Adrenal gland (tissue), 12 donors: ENCODE results near the gene NCDN. TPM values are rescaled to one million over a fixed set of nuclear protein-coding genes. Genes with fewer than 3 reads are reported as not detected.
A peak's percentile ranks its signal among the peaks of the same experiment; 100 is the strongest.

Source experiments
- DNase-seq, 7 donors: peaks; one replicate each; pipeline ENCODE4 v3.0.0-alpha.2; 2019 to 2020
- H3K27ac ChIP-seq, 5 donors: fragments of 200-600 bp; sonication (generic) in 4 of 5; 1 replicate in 3 of 5; 2 replicates in 2 of 5; pipeline versions ENCODE4 v1.5.1 to v1.8.0; 2016 to 2020; ENCODE audit warnings: mild to moderate bottlenecking in 1 of 5
- H3K27me3 ChIP-seq: fragments of 200-600 bp; 2 replicates; pipeline ENCODE4 v1.8.0; 2021
- H3K36me3 ChIP-seq, 2 donors: fragments of 200-600 bp; replicated peaks in 1 of 2; 1 replicate in 1 of 2; 2 replicates in 1 of 2; pipeline versions ENCODE4 v1.5.1 to v1.8.0; 2018 to 2022
- H3K4me1 ChIP-seq, 2 donors: fragments of 200-600 bp; replicated peaks in 1 of 2; 1 replicate in 1 of 2; 2 replicates in 1 of 2; pipeline versions ENCODE4 v1.5.1 to v1.8.0; 2018 to 2021
- H3K4me3 ChIP-seq, 4 donors: fragments of 200-600 bp; sonication (generic) in 3 of 4; one replicate each; pipeline ENCODE4 v1.5.1; 2016 to 2018
- H3K9me3 ChIP-seq, 3 donors: fragments of 200-600 bp; sonication (generic) in 1 of 3; replicated peaks in 1 of 3; 1 replicate in 2 of 3; 2 replicates in 1 of 3; pipeline versions ENCODE4 v1.5.1 to v1.8.0; 2016 to 2021
- POLR2A ChIP-seq, 2 donors: fragments of 450-650 bp; IDR thresholded peaks; one replicate each; pipeline ENCODE4 v1.6.1; 2017; ENCODE audit warnings: antibody characterized with exemption in 2 of 2, mild to moderate bottlenecking in 2 of 2, moderate library complexity in 1 of 2
- WGBS, 4 donors: extraction: QIAGEN DNeasy Blood & Tissue Kit in 2 of 4; methylation state at CpG; one replicate each; pipeline versions ENCODE4 v1.1.5 to v1.1.7; 2013 to 2017; 5-methylcytosine and 5-hydroxymethylcytosine counted together
- intact Hi-C, 2 donors: fragments of 100-400 bp; cut with DNase I; formaldehyde crosslinking; loops; one replicate each; pipeline versions ENCODE4 v1.14.1 to v1.15.0; 2022 to 2023
- polyA plus RNA-seq, 3 donors: library from polyadenylated mRNA; stranded (reverse); fragments of 200-250 nt in 2 of 3; fragments of 350-450 nt in 1 of 3; fragmentation: Illumina TruSeq in 1 of 3; extraction: RNeasy Lipid Tissue Mini Kit (QIAGEN cat#74804) in 1 of 3; gene quantifications; one replicate each; pipeline ENCODE4 v1.2.3, GENCODE V29; 2013 to 2014
- total RNA-seq, 9 donors: library from RNA; depleted of rRNA in 4 of 9; stranded (reverse); fragments of >200 nt in 4 of 9; fragments of 120-200 nt in 1 of 9; fragmentation: NEBNext Ultra II Directional in 1 of 9; extraction: Animal tissue kit (Norgen Biotek cat#: 25700) in 1 of 9; gene quantifications; one replicate each; pipeline versions ENCODE4 v1.1.0 to v1.2.4, GENCODE V29; 2013 to 2023
- TF ChIP-seq, protein P1 (sequence below), 6 experiments: fragments of 450-650 bp in 4 of 6; fragments of 200-600 bp in 2 of 6; sonication (generic) in 1 of 6; IDR thresholded peaks; 1 replicate in 5 of 6; 2 replicates in 1 of 6; pipeline versions ENCODE4 v1.5.1 to v1.8.0; 2016 to 2021; ENCODE audit warnings: antibody characterized with exemption in 6 of 6, mild to moderate bottlenecking in 2 of 6, moderate library complexity in 1 of 6
- donor health status: healthy with polysubstance abuse.
- donor health status: Bipolar disorder and iron deficiency.
- donor health status: DM: yes; HTN: yes; CAD: no.
- donor health status: DM: no; HTN: no; CAD: no.
- donor health status: DM: no; HTN: no; CAD: no.
- donor health status: DM: yes; HTN: yes; CAD: no.

The NCDN gene
- total and polyA plus RNA-seq, 12 donors = 12.0 to 49.3 (median 38.7) TPM

DNA sequence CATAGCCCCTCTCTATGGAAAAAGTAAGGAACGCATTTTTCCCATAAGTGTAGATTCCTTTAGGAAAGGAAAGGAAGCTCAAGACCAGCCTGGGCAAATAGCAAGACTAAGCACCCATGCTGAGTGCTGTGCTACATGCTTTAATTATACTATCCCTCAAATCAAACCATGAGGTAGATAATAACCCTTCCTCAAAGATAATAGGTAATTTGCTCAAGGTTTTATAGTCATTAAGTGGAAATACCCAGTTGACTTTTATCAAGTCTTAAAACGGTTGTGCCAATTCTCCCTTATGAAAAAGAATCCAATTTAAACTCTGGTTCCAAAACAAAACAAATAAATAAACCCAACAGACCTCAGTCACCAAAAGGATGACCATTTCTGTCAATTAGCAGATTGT, 3.7 kb upstream of the NCDN start:
- intact Hi-C loops = no loop called here
- no peak overlapping the region for H3K4me3 ChIP-seq
- H3K4me1 ChIP-seq = peaks cover 26 to 49% of the 10 kb centered on the region in 2 donors
- H3K27me3 ChIP-seq = no peaks in the 10 kb centered on the region
- DNase-seq = no peak
- peak overlapping the region in 2 of 5 donors; percentile 20 to 43 for H3K27ac ChIP-seq
- 62 to 65% (median 63%) methylated on average over 2 of the region's 2 CpGs for WGBS, 4 donors
- TF ChIP-seq POLR2A (IDR thresholded peaks at IDR 0.05) = no peak
- TF ChIP-seq, protein P1, sequence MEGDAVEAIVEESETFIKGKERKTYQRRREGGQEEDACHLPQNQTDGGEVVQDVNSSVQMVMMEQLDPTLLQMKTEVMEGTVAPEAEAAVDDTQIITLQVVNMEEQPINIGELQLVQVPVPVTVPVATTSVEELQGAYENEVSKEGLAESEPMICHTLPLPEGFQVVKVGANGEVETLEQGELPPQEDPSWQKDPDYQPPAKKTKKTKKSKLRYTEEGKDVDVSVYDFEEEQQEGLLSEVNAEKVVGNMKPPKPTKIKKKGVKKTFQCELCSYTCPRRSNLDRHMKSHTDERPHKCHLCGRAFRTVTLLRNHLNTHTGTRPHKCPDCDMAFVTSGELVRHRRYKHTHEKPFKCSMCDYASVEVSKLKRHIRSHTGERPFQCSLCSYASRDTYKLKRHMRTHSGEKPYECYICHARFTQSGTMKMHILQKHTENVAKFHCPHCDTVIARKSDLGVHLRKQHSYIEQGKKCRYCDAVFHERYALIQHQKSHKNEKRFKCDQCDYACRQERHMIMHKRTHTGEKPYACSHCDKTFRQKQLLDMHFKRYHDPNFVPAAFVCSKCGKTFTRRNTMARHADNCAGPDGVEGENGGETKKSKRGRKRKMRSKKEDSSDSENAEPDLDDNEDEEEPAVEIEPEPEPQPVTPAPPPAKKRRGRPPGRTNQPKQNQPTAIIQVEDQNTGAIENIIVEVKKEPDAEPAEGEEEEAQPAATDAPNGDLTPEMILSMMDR (IDR thresholded peaks at IDR 0.05) = no peak
- H3K36me3 ChIP-seq = peaks cover 0 to 30% of the 10 kb centered on the region in 2 donors
- H3K9me3 ChIP-seq = no peaks in the 10 kb centered on the region

DNA sequence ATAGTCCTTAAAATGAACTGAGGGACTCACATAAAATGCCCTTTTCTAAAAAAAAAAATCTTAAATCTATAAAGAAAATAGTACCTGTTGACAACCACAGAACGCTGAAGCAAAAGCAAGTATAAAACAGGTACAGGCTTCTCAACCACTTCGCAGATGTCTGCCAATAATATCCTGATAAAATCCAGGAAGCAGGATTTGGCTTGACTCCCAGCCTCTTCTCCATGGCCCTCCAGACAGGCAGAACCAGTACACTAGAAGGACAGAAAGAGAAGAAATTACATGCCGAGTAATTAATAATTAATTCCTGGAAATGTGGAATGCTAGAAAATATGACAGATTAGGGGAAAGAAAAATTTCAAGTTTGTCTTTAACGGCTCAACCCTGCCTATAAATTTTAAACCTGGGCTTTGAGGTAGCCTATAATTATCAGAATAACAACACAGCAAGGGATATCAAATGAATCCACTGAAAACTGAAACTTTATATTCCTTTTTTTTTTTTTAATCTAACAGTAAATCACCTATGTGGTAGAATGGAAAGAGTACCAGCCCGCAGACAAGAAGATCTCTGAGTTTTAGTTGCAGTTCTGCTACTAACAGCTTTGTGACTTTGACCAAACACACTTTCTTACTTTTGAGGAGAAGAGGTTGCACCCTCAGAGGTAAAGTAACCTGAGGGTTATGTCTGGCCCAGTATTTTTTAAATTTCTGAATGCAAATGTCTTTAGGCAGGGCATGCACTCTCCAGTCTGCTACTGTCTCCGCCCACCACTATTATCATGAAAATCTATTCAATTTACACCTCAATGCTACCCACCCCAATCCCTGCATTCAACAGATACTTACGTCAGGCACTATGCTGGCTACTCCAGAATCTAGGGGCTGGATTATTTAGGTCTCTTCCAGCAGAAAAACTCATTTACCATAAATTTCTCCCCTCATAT, 3.1 kb upstream of the NCDN start:
- Histone ChIP-seq H3K4me3 (no peak overlapping the region), H3K9me3 (no peaks in the 10 kb centered on the region), H3K27ac (peak overlapping the region in 3 of 5 donors; percentile 3 to 43 (median 3)), H3K36me3 (peaks cover 0 to 29% of the 10 kb centered on the region in 2 donors), H3K4me1 (peaks cover 28 to 54% of the 10 kb centered on the region in 2 donors), H3K27me3 (no peaks in the 10 kb centered on the region)
- intact Hi-C loops = loop anchor here in 1 of 2 donors (5.0 kb wide), 1 partner anchor 102 kb away; no protein-coding TSS in a partner anchor
- peak in 5 of 7 donors; percentile 33 to 81 (median 62) for DNase-seq
- WGBS, 4 donors = 38 to 40% (median 39%) methylated on average over 7 of the region's 7 CpGs
- TF ChIP-seq POLR2A (IDR thresholded peaks at IDR 0.05) = no peak
- TF ChIP-seq, protein P1 (IDR thresholded peaks at IDR 0.05) = no peak

DNA sequence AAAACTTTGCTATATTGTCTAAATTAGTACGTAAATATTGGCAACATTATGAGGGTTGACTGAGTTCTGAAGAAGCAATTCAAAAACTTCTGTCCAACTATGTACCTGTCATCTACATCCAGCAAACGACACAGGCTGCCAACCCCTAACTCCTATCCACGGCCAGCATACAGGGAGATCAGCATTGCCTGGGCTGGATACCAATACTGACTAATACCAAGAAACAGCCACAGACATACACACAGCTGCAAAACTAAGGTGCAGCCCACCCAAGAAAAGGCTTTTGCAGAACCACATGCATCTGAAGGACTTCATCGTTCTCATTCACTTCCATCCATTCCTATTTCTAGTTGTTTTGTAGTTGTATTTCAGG, 2.4 kb upstream of the NCDN start:
- Histone ChIP-seq H3K4me3 (no peak overlapping the region), H3K9me3 (no peaks in the 10 kb centered on the region), H3K4me1 (peaks cover 28 to 54% of the 10 kb centered on the region in 2 donors), H3K27ac (no peak overlapping the region), H3K36me3 (peaks cover 0 to 25% of the 10 kb centered on the region in 2 donors), H3K27me3 (no peaks in the 10 kb centered on the region)
- intact Hi-C loops = loop anchor here in 1 of 2 donors (5.0 kb wide), 1 partner anchor 103 kb away; no protein-coding TSS in a partner anchor
- WGBS, 4 donors = 68 to 77% (median 71%) methylated on average over 4 of the region's 4 CpGs
- DNase-seq = no peak
- no peak for TF ChIP-seq POLR2A (IDR thresholded peaks at IDR 0.05)
- TF ChIP-seq, protein P1 (IDR thresholded peaks at IDR 0.05) = no peak
